HCT116 (cell line): ENCODE measurements around the gene GTPBP1. TPM values are rescaled to one million over a fixed set of nuclear protein-coding genes. Genes with fewer than 3 reads are reported as not detected.

Experiments
- ATAC-seq: fragments of 200-7000 bp; cut with Tn5 transposase; 2 replicates; pipeline ENCODE4 v1.9.1; 2020; ENCODE audit warnings: mild to moderate bottlenecking, moderate library complexity
- BruUV-seq: library from RNA; stranded (reverse); fragments of 400-500 nt; replicated peaks from 2 replicates; lab custom pipeline; 2021; lab: Mats Ljungman, UMichigan
- CTCF ChIA-PET: fragments of 300-600 bp; sonication (Branson Sonifier 250); formaldehyde crosslinking; loops from one replicate; lab custom pipeline; 2021; ENCODE audit warnings: antibody characterized with exemption; lab: Charles Lee
- POLR2A ChIA-PET: fragments of 300-600, 350-600 bp; sonication (Branson Sonifier 250); formaldehyde crosslinking; loops from one replicate; lab custom pipeline; 2021; ENCODE audit warnings: antibody characterized with exemption; lab: Charles Lee
- RAD21 ChIA-PET, 2 experiments: fragments of 300-600 bp; sonication (Branson Sonifier 250); formaldehyde crosslinking; loops; one replicate each; lab custom pipeline; 2023; ENCODE audit warnings: low total read pairs in 2 of 2; ENCODE audit not compliant: uncharacterized antibody in 2 of 2, unreplicated experiment in 2 of 2, low non-redundant PET in 1 of 2; lab: Charles Lee
- DNase-seq: peaks from one replicate; pipeline ENCODE4 v3.0.0-alpha.2; 2010; ENCODE audit warnings: low read depth, low spot score
- H2AFZ ChIP-seq: fragments of 200-600 bp; shearing (Covaris generic), sonication (generic); 2 replicates; pipeline ENCODE4 v1.6.1; 2017; ENCODE audit warnings: low read depth, mixed run types, mixed read lengths, antibody characterized with exemption, low read length; ENCODE audit not compliant: poor library complexity, severe bottlenecking
- H3K27ac ChIP-seq: 2 replicates; pipeline ENCODE4 v1.5.1; 2012; ENCODE audit warnings: low read depth, low read length
- H3K27me3 ChIP-seq: fragments of 200-600 bp; sonication (generic); 2 replicates; pipeline ENCODE4 v1.6.1; 2016; ENCODE audit warnings: mixed run types, low read length, mixed read lengths; ENCODE audit not compliant: insufficient read depth
- H3K36me3 ChIP-seq, 2 experiments: fragments of 200-500 bp in 1 of 2; fragments of 200-600 bp in 1 of 2; sonication (Bioruptor generic) in 1 of 2; sonication (generic) in 1 of 2; 2 replicates each; pipeline versions ENCODE4 v1.5.1 to v1.6.1; 2014 to 2016; ENCODE audit warnings: low read length in 2 of 2, inconsistent platforms in 1 of 2, mixed read lengths in 1 of 2, mixed run types in 1 of 2; ENCODE audit not compliant: insufficient read depth in 2 of 2, control insufficient read depth in 1 of 2
- H3K4me1 ChIP-seq, 2 experiments: fragments of 200-600 bp in 1 of 2; sonication (generic) in 1 of 2; 2 replicates each; pipeline versions ENCODE4 v1.5.1 to v1.6.1; 2012 to 2017; ENCODE audit warnings: low read length in 2 of 2, inconsistent platforms in 1 of 2, mild to moderate bottlenecking in 1 of 2, mixed read lengths in 1 of 2, mixed run types in 1 of 2, moderate library complexity in 1 of 2; ENCODE audit not compliant: insufficient read depth in 2 of 2, control insufficient read depth in 1 of 2
- H3K4me2 ChIP-seq: fragments of 200-600 bp; sonication (generic); 2 replicates; pipeline ENCODE4 v1.6.1; 2017; ENCODE audit warnings: mixed run types, low read length, mixed read lengths
- H3K4me3 ChIP-seq, 2 experiments: fragments of 200-600 bp in 1 of 2; sonication (generic) in 1 of 2; replicated peaks in 1 of 2; 2 replicates each; pipeline ENCODE4 v1.5.1; 2011 to 2016; ENCODE audit warnings: low read length in 2 of 2, control low read depth in 1 of 2, low read depth in 1 of 2, mild to moderate bottlenecking in 1 of 2, mixed read lengths in 1 of 2, mixed run types in 1 of 2
- H3K79me2 ChIP-seq: fragments of 200-600 bp; sonication (generic); 2 replicates; pipeline ENCODE4 v1.6.1; 2017; ENCODE audit warnings: mild to moderate bottlenecking, mixed run types, low read length, moderate library complexity, mixed read lengths; ENCODE audit not compliant: insufficient read depth
- H3K9ac ChIP-seq: fragments of 200-600 bp; sonication (generic); 2 replicates; pipeline ENCODE4 v1.6.1; 2016; ENCODE audit warnings: low read length, mixed read lengths
- H3K9me2 ChIP-seq: fragments of 200-600 bp; sonication (generic), shearing (Covaris generic); 2 replicates; pipeline ENCODE4 v1.6.1; 2017; ENCODE audit warnings: mixed run types, mild to moderate bottlenecking, moderate library complexity; ENCODE audit not compliant: insufficient read depth
- H3K9me3 ChIP-seq, 2 experiments: fragments of 200-500 bp in 1 of 2; fragments of 200-600 bp in 1 of 2; sonication (Bioruptor generic) in 1 of 2; sonication (generic) in 1 of 2; 2 replicates each; pipeline ENCODE4 v1.6.1; 2014 to 2017; ENCODE audit warnings: low read length in 2 of 2, mixed read lengths in 2 of 2, inconsistent platforms in 1 of 2, low read depth in 1 of 2, mild to moderate bottlenecking in 1 of 2, mixed run types in 1 of 2, moderate library complexity in 1 of 2; ENCODE audit not compliant: control insufficient read depth in 1 of 2, insufficient read depth in 1 of 2
- H4K20me1 ChIP-seq: fragments of 200-600 bp; sonication (generic), shearing (Covaris generic); 2 replicates; pipeline ENCODE4 v1.6.1; 2017; ENCODE audit warnings: mixed run types, mild to moderate bottlenecking, moderate library complexity; ENCODE audit not compliant: insufficient read depth
- CBX3 ChIP-seq: IDR thresholded peaks from 2 replicates; pipeline ENCODE4 v1.6.1; 2012; ENCODE audit warnings: low read depth
- CEBPB ChIP-seq: IDR thresholded peaks from 2 replicates; pipeline ENCODE4 v1.6.1; 2012; ENCODE audit warnings: low read depth
- EGR1 ChIP-seq: IDR thresholded peaks from 2 replicates; pipeline ENCODE4 v1.6.1; 2012; ENCODE audit warnings: low read depth
- ELF1 ChIP-seq: IDR thresholded peaks from 2 replicates; pipeline ENCODE4 v1.6.1; 2012; ENCODE audit warnings: low read depth, borderline replicate concordance
- EZH2 ChIP-seq: fragments of 200-600 bp; sonication (generic); IDR thresholded peaks from 2 replicates; pipeline ENCODE4 v1.6.1; 2017; ENCODE audit warnings: antibody characterized with exemption, mixed run types
- EZH2phosphoT487 ChIP-seq: fragments of 200-600 bp; IDR thresholded peaks from 2 replicates; pipeline ENCODE4 v1.6.1; 2018; ENCODE audit warnings: antibody characterized with exemption, borderline replicate concordance
- FOSL1 ChIP-seq: IDR thresholded peaks from 2 replicates; pipeline ENCODE4 v1.6.1; 2012; ENCODE audit warnings: low read depth
- JUND ChIP-seq: IDR thresholded peaks from 2 replicates; pipeline ENCODE4 v1.6.1; 2012
- MAX ChIP-seq: IDR thresholded peaks from 2 replicates; pipeline ENCODE4 v1.6.1; 2012
- POLR2A ChIP-seq: IDR thresholded peaks from 2 replicates; pipeline ENCODE4 v1.7.0; 2011; ENCODE audit warnings: borderline replicate concordance; ENCODE audit not compliant: insufficient read depth, insufficient read length; ENCODE audit errors: extremely low read depth
- POLR2AphosphoS5 ChIP-seq: IDR thresholded peaks from 2 replicates; pipeline ENCODE4 v1.6.1; 2011; ENCODE audit warnings: mild to moderate bottlenecking, low read depth, low read length, moderate library complexity
- SIN3A ChIP-seq: IDR thresholded peaks from 2 replicates; pipeline ENCODE4 v1.6.1; 2012; ENCODE audit warnings: low read depth
- SP1 ChIP-seq: IDR thresholded peaks from 2 replicates; pipeline ENCODE4 v1.6.1; 2012; ENCODE audit warnings: low read depth
- SRF ChIP-seq: IDR thresholded peaks from 2 replicates; pipeline ENCODE4 v1.6.1; 2012; ENCODE audit warnings: low read depth
- TCF7L2 ChIP-seq: IDR thresholded peaks from 2 replicates; pipeline ENCODE4 v1.7.0; 2011; ENCODE audit warnings: borderline replicate concordance, inconsistent platforms; ENCODE audit not compliant: insufficient read depth, insufficient read length; ENCODE audit errors: extremely low read depth
- YY1 ChIP-seq: IDR thresholded peaks from 2 replicates; pipeline ENCODE4 v1.6.1; 2011; ENCODE audit warnings: low read length, low read depth, moderate library complexity, mild to moderate bottlenecking; ENCODE audit not compliant: insufficient replicate concordance; ENCODE audit errors: extremely low read depth
- ZBTB33 ChIP-seq: IDR thresholded peaks from 2 replicates; pipeline ENCODE4 v1.6.1; 2011; ENCODE audit warnings: mild to moderate bottlenecking, low read length, moderate library complexity; ENCODE audit not compliant: insufficient replicate concordance; ENCODE audit errors: extremely low read depth
- ZNF274 ChIP-seq: fragments of 200-500 bp; sonication (Bioruptor generic); IDR thresholded peaks from 2 replicates; pipeline ENCODE4 v1.6.1; 2014; ENCODE audit warnings: mild to moderate bottlenecking, low read depth, low read length, inconsistent platforms
- intact Hi-C: fragments of 100-400 bp; cut with micrococcal nuclease; formaldehyde crosslinking; loops from 2 replicates; pipeline ENCODE4 v1.10.0; 2022
- total RNA-seq: library from RNA; stranded (reverse); gene quantifications from one replicate; pipeline ENCODE4 v1.2.1, GENCODE V29; 2021; ENCODE audit not compliant: unreplicated experiment
- TF ChIP-seq, protein P1 (sequence below): IDR thresholded peaks from 2 replicates; pipeline ENCODE4 v1.6.1; 2012; ENCODE audit warnings: low read depth
- TF ChIP-seq, protein P2 (sequence below), 3 experiments: fragments of 200-600 bp in 1 of 3; sonication (generic) in 1 of 3; IDR thresholded peaks in 2 of 3; conservative IDR thresholded peaks in 1 of 3; 2 replicates each; pipeline ENCODE4 v1.5.1; 2012 to 2017; ENCODE audit warnings: low read depth in 2 of 3, low read length in 2 of 3, antibody characterized with exemption in 1 of 3, borderline replicate concordance in 1 of 3, control low read depth in 1 of 3, mild to moderate bottlenecking in 1 of 3, mixed read lengths in 1 of 3, mixed run types in 1 of 3, moderate library complexity in 1 of 3; ENCODE audit not compliant: insufficient read depth in 1 of 3

The GTPBP1 gene
- total RNA-seq, 1 experiment from 2014 or later = 48.2 TPM

GRCh38 chr22:38741576-38741975 is 35.8 kb downstream of the GTPBP1 start:
- Histone ChIP-seq H3K27ac (no peak overlapping the region), H3K4me1 (peaks cover 8 to 20% of the 10 kb centered on the region in 2 experiments), H3K9me2 (no peaks in the 10 kb centered on the region), H3K9me3 (no peaks in the 10 kb centered on the region), H3K27me3 (no peaks in the 10 kb centered on the region), H3K4me3 (no peak overlapping the region), H3K9ac (no peak overlapping the region), H2AFZ (no peak overlapping the region), H3K79me2 (no peaks in the 10 kb centered on the region), H3K36me3 (peaks cover 42 to 62% of the 10 kb centered on the region in 2 experiments), H4K20me1 (no peaks in the 10 kb centered on the region), H3K4me2 (no peak overlapping the region)
- RAD21 ChIA-PET = no interaction called here
- TF ChIP-seq ELF1 (no peak), POLR2AphosphoS5 (no peak), MAX (no peak), EZH2 (no peak), ZNF274 (no peak), SP1 (no peak), TCF7L2 (no peak), JUND (no peak), ZBTB33 (no peak), SRF (no peak), POLR2A (no peak), EZH2phosphoT487 (no peak), FOSL1 (no peak), SIN3A (no peak), EGR1 (no peak), YY1 (no peak), CBX3 (no peak), CEBPB (no peak)
- TF ChIP-seq, protein P1, sequence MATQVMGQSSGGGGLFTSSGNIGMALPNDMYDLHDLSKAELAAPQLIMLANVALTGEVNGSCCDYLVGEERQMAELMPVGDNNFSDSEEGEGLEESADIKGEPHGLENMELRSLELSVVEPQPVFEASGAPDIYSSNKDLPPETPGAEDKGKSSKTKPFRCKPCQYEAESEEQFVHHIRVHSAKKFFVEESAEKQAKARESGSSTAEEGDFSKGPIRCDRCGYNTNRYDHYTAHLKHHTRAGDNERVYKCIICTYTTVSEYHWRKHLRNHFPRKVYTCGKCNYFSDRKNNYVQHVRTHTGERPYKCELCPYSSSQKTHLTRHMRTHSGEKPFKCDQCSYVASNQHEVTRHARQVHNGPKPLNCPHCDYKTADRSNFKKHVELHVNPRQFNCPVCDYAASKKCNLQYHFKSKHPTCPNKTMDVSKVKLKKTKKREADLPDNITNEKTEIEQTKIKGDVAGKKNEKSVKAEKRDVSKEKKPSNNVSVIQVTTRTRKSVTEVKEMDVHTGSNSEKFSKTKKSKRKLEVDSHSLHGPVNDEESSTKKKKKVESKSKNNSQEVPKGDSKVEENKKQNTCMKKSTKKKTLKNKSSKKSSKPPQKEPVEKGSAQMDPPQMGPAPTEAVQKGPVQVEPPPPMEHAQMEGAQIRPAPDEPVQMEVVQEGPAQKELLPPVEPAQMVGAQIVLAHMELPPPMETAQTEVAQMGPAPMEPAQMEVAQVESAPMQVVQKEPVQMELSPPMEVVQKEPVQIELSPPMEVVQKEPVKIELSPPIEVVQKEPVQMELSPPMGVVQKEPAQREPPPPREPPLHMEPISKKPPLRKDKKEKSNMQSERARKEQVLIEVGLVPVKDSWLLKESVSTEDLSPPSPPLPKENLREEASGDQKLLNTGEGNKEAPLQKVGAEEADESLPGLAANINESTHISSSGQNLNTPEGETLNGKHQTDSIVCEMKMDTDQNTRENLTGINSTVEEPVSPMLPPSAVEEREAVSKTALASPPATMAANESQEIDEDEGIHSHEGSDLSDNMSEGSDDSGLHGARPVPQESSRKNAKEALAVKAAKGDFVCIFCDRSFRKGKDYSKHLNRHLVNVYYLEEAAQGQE = no peak
- TF ChIP-seq, protein P2, sequence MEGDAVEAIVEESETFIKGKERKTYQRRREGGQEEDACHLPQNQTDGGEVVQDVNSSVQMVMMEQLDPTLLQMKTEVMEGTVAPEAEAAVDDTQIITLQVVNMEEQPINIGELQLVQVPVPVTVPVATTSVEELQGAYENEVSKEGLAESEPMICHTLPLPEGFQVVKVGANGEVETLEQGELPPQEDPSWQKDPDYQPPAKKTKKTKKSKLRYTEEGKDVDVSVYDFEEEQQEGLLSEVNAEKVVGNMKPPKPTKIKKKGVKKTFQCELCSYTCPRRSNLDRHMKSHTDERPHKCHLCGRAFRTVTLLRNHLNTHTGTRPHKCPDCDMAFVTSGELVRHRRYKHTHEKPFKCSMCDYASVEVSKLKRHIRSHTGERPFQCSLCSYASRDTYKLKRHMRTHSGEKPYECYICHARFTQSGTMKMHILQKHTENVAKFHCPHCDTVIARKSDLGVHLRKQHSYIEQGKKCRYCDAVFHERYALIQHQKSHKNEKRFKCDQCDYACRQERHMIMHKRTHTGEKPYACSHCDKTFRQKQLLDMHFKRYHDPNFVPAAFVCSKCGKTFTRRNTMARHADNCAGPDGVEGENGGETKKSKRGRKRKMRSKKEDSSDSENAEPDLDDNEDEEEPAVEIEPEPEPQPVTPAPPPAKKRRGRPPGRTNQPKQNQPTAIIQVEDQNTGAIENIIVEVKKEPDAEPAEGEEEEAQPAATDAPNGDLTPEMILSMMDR (IDR thresholded peaks at IDR 0.05 in 2 of 3, conservative IDR thresholded peaks at IDR 0.05 in 1 of 3; ENCODE audit: borderline replicate concordance in 1 of 3, insufficient read depth in 1 of 3, low read depth in 2 of 3, low read length in 2 of 3) = no peak
- POLR2A ChIA-PET = interaction anchor here (2.1 kb wide), 1 partner anchor 24 kb away, joined by 4 read pairs; no protein-coding TSS in a partner anchor
- ATAC-seq = no peak
- no peak for DNase-seq
- BruUV-seq = no TSS peak
- intact Hi-C loops = no loop called here
- CTCF ChIA-PET = no interaction called here
